Activated naive CD4-positive, alpha-beta T cell (primary cell): ENCODE data around the gene APOBEC3B.
"Not testable (repeated sequence)": the region's sequence is repeated elsewhere in the genome, so short reads cannot be mapped to it uniquely, and the experiment has no call there.

ENCODE experiments used
- DNase-seq, 4 experiments: peaks; one replicate each; lab custom pipeline; 2025; lab: John Stamatoyannopoulos, UW

Gene APOBEC3B

DNA sequence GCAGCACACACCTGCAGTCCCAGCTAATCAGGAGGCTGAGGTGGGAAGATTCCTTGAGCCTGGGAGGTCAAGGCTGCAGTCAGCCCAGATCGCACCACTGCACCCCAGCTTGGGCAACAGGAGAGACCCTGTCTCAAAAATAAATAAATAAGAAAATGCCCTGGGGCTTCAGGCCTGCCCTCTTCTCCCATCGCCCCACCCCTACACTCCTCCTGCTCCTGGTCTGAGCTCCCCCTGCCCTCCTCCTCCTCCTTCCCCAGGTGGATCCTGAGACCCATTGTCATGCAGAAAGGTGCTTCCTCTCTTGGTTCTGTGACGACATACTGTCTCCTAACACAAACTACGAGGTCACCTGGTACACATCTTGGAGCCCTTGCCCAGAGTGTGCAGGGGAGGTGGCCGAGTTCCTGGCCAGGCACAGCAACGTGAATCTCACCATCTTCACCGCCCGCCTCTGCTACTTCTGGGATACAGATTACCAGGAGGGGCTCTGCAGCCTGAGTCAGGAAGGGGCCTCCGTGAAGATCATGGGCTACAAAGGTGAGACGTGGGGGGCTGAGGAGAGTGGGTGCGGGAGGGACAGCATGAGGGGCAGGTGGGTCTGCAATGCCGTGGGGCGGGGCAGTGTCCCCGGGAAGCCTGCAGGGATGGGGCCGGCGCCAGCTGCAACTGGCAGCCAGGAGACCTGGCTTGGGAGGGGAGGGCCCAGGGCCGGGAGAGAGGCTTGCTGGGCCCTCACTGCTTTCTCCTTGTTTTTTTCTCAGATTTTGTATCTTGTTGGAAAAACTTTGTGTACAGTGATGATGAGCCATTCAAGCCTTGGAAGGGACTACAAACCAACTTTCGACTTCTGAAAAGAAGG is 49.5 kb downstream of the APOBEC3B start:
- DNase-seq = not testable (repeated sequence)

DNA sequence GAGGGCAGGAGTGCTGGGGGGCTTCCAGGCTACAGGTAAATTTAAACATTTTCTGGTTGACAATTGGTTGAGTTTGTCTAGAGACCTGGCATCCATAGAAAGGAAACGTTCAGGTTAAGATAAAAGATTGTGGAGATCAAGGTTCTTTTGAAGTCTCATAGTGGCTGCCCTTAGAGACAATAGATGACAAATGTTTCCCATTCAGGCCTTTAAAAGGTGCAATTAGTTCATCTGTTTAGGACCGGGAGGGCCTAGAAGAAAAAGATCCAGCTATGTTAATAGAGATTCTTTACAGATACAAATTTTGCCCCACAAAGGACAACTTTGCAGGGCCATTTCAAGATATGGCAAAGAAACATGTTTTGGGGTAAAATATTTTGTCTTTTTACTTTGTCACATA is 54.9 kb downstream of the APOBEC3B start:
- DNase-seq = not testable (repeated sequence)

DNA sequence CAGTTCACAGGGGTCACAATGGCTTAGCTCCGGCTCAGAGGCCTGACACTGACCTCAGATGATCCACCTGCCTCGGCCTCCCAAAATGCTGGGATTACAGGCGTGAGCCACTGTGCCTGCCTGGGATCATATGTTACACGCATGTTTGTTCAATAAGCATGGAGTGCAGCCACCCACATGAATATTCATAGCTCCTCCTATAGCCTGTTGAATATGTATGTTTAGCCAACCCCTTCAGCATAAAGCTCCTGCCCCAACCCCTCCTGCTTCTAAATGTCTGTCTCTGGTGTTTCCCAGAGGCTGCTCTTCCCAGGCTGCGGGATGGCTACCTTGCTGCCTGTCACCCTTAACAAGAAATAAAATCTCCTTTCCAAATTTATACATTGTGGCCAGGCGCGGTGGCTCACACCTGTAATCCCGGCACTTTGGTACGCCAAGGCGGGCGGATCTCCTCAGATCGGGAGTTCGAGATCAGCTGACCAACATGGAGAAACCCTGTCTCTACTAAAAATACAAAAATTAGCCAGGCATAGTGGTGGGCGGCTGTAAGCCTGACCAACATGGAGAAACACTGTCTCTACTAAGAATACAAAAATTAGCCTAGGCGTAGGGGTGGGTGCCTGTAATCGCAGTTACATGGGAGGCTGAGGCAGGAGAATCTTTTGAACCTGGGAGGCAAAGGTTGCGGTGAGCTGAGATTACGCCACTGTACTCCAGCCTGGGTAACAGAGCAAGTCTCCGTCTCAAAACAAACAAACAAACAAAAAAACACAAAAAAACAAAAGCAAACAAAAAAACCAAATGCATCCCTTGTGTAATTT is 57.4 kb downstream of the APOBEC3B start:
- DNase-seq = no peak

DNA sequence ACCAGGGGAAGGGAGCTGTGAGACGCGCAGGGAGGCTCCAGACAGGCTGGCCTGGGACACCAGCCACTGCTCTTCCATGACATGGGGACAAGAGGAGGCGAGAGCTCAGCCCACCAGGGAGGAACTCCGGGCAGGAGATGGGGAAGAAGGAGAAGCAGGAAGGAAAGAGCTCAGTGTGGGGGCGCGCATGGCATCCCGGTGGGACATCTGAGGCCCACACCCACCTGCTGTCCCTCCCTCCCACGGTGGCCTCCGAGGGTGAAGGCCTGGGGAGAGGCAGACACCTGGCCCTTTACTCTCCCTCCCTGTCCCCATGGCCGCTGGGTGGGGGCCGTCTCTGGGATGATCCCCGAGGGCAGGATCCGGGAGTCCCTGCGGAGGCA is 58.0 kb downstream of the APOBEC3B start:
- DNase-seq = not testable (repeated sequence)

DNA sequence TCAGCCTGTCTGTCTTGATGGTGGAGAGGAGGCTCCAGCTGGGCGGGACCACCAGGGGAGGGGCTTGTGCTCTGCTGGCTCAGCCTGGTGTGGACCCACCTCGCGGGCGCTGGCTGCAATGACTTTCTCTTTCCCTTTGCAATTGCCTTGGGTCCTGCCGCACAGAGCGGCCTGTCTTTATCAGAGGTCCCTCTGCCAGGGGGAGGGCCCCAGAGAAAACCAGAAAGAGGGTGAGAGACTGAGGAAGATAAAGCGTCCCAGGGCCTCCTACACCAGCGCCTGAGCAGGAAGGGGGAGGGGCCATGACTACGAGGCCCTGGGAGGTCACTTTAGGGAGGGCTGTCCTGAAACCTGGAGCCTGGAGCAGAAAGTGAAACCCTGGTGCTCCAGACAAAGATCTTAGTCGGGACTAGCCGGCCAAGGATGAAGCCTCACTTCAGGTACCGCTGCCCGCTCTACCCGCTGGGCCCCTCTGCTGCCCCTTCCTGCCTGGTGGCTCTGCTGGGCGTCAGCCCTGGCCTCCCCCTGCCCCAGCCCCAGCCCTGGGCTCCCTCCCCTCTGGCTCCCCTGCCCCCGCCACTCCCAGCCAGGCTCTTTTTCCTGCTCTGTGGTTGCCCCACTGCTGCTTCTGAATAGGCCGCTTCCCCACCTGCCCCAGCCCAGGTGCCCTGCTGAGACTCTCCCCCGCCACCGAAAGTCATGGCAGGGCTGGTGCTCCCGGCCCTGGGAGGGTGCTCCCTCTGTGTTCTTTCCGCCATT is 58.6 kb downstream of the APOBEC3B start, which contains the start of gene APOBEC3F:
APOBEC3F (plus strand) TSS at position 327 of the 759 bp plus-strand sequence; CDS start at position 424, 97 bp downstream.
- not testable (repeated sequence) for DNase-seq

DNA sequence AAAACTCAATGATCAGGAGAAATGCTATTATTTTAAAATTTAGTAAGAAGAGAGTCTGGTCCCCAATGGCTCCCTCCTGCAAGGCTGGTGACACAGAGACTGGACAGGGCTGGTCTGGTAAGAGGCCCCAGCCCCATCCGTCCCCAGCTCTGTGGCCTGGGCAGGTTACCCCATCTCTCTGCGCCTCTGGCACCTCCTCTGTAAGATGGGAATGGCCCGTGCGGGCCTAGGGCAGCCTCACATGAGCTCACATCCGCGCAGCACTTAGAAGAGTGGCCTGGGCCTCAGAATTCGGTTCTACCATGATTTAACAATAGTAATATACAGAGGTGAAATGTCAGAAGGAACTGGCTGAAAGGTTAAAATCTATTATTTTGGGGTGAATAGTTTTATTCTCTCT is 59.8 kb downstream of the APOBEC3B start:
- no peak for DNase-seq
